ENCODE data around the gene PECR.

DNA sequence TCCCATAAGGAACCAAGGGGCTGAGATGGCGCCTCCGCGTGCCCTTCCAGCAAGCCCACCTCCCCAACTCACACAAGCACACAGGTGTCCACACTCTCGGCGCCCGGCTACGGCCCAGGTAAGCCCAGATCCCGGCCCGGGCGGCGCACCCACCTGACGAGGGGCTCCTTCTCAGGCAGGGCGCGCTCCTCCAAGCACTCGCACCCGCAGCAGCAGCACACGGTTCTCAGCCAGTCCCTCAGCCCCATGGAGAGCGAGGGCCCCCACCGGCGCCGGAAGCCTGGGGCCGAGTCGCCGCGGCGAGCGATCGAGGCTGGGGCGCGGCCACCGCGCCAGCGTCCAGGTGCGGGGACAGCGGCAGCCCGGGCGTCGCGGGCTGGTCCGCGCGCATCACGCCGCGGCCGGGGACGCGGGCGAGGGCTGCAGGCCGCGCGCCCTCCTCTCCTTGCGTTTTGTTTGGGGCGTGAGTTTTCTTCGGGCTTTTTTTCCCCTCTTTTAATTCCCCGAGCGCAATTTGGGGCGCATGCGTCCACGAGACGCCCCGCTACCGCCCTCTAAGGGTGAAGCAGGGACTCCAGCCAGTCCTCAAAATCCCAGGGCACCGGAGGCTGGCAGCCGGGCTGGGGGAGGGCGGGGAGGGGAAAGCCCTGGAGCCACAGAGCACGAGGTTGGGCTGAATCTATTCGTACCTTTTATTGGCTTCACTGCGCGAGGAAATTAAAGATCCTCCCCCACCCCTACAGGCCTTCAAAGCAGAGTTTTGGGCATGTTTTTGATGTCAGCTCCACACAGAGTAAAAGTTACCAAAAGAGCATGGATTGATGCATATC lies 68.3 kb downstream of the PECR start, which contains the start of gene MREG:
- TF ChIP-seq, protein P1, sequence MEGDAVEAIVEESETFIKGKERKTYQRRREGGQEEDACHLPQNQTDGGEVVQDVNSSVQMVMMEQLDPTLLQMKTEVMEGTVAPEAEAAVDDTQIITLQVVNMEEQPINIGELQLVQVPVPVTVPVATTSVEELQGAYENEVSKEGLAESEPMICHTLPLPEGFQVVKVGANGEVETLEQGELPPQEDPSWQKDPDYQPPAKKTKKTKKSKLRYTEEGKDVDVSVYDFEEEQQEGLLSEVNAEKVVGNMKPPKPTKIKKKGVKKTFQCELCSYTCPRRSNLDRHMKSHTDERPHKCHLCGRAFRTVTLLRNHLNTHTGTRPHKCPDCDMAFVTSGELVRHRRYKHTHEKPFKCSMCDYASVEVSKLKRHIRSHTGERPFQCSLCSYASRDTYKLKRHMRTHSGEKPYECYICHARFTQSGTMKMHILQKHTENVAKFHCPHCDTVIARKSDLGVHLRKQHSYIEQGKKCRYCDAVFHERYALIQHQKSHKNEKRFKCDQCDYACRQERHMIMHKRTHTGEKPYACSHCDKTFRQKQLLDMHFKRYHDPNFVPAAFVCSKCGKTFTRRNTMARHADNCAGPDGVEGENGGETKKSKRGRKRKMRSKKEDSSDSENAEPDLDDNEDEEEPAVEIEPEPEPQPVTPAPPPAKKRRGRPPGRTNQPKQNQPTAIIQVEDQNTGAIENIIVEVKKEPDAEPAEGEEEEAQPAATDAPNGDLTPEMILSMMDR (conservative IDR thresholded peaks at IDR 0.05) = peak; percentile 87
- peak; percentile 68 for TF ChIP-seq ZFX (IDR thresholded peaks at IDR 0.05)

All from C4-2B (cell line).